ENCODE results near the gene NCOA3.

The NCOA3 gene

GRCh38 chr20:47480705-47481104 is 21.0 kb upstream of the NCOA3 start:
- Histone ChIP-seq H3K4me2 (ENCODE audit: low read depth, low read length, poor library complexity, severe bottlenecking) (no peak overlapping the region), H3K36me3 (ENCODE audit: insufficient read depth, low read length) (no peaks in the 10 kb centered on the region), H3K9me2 (replicated peaks; ENCODE audit: low read depth, low read length) (no peaks in the 10 kb centered on the region), H3K9me3 (ENCODE audit: insufficient read depth, low read depth, low read length) (no peaks in the 10 kb centered on the region), H3K4me1 (ENCODE audit: insufficient read depth, low read length, poor library complexity, severe bottlenecking) (no peaks in the 10 kb centered on the region), H3K4me3 (ENCODE audit: low read length, poor library complexity, severe bottlenecking) (no peak overlapping the region), H4K20me1 (ENCODE audit: insufficient read depth, low read length, poor library complexity, severe bottlenecking) (no peaks in the 10 kb centered on the region), H3K27me3 (ENCODE audit: insufficient read depth, low read length, poor library complexity, severe bottlenecking) (no peaks in the 10 kb centered on the region), H3F3A (ENCODE audit: low read depth) (no peaks in the 10 kb centered on the region), H2AFZ (ENCODE audit: low read length) (no peak overlapping the region), H3K9ac (ENCODE audit: low read depth, low read length, poor library complexity, severe bottlenecking) (no peak overlapping the region), H3K79me2 (ENCODE audit: insufficient read depth, low read length) (no peaks in the 10 kb centered on the region)
- TF ChIP-seq CTCF (conservative IDR thresholded peaks at IDR 0.05; ENCODE audit: low read length) (no peak), EZH2phosphoT487 (IDR thresholded peaks at IDR 0.05; ENCODE audit: borderline replicate concordance) (no peak)

- H3K4me2 ChIP-seq (ENCODE audit: low read depth, low read length, poor library complexity, severe bottlenecking), result no peak overlapping the region
- no peak overlapping the region for H3K9ac ChIP-seq (ENCODE audit: low read depth, low read length, poor library complexity, severe bottlenecking)
Measured at GRCh38 chr20:47481330-47482216, 20.1 kb upstream of the NCOA3 start.

GRCh38 chr20:47482705-47483104 is 19.0 kb upstream of the NCOA3 start:
- no peaks in the 10 kb centered on the region for H3K9me2 ChIP-seq (replicated peaks; ENCODE audit: low read depth, low read length)
- H3K36me3 ChIP-seq (ENCODE audit: insufficient read depth, low read length), result no peaks in the 10 kb centered on the region
- H4K20me1 ChIP-seq (ENCODE audit: insufficient read depth, low read length, poor library complexity, severe bottlenecking), result no peaks in the 10 kb centered on the region
- H3K4me3 ChIP-seq (ENCODE audit: low read length, poor library complexity, severe bottlenecking), result no peak overlapping the region
- no peaks in the 10 kb centered on the region for H3K27me3 ChIP-seq (ENCODE audit: insufficient read depth, low read length, poor library complexity, severe bottlenecking)
- no peaks in the 10 kb centered on the region for H3F3A ChIP-seq (ENCODE audit: low read depth)
- H2AFZ ChIP-seq (ENCODE audit: low read length), result no peak overlapping the region
- no peaks in the 10 kb centered on the region for H3K79me2 ChIP-seq (ENCODE audit: insufficient read depth, low read length)
- no peak for TF ChIP-seq CTCF (conservative IDR thresholded peaks at IDR 0.05; ENCODE audit: low read length)
- no peak for TF ChIP-seq EZH2phosphoT487 (IDR thresholded peaks at IDR 0.05; ENCODE audit: borderline replicate concordance)
- peaks cover 5% of the 10 kb centered on the region for H3K4me1 ChIP-seq (ENCODE audit: insufficient read depth, low read length, poor library complexity, severe bottlenecking)
- H3K9me3 ChIP-seq (ENCODE audit: insufficient read depth, low read depth, low read length), result no peaks in the 10 kb centered on the region
- no peak overlapping the region for H3K4me2 ChIP-seq (ENCODE audit: low read depth, low read length, poor library complexity, severe bottlenecking)
- no peak overlapping the region for H3K9ac ChIP-seq (ENCODE audit: low read depth, low read length, poor library complexity, severe bottlenecking)

More at GRCh38 chr20:47481330-47482216, 20.1 kb upstream of the NCOA3 start:
- no peaks in the 10 kb centered on the region for H3K36me3 ChIP-seq (ENCODE audit: insufficient read depth, low read length)
- no peaks in the 10 kb centered on the region for H4K20me1 ChIP-seq (ENCODE audit: insufficient read depth, low read length, poor library complexity, severe bottlenecking)
- H3K9me2 ChIP-seq (replicated peaks; ENCODE audit: low read depth, low read length), result no peaks in the 10 kb centered on the region
- H3K27me3 ChIP-seq (ENCODE audit: insufficient read depth, low read length, poor library complexity, severe bottlenecking), result no peaks in the 10 kb centered on the region
- no peaks in the 10 kb centered on the region for H3K4me1 ChIP-seq (ENCODE audit: insufficient read depth, low read length, poor library complexity, severe bottlenecking)
- no peak overlapping the region for H2AFZ ChIP-seq (ENCODE audit: low read length)
- no peaks in the 10 kb centered on the region for H3F3A ChIP-seq (ENCODE audit: low read depth)
- no peaks in the 10 kb centered on the region for H3K79me2 ChIP-seq (ENCODE audit: insufficient read depth, low read length)
- no peaks in the 10 kb centered on the region for H3K9me3 ChIP-seq (ENCODE audit: insufficient read depth, low read depth, low read length)
- H3K4me3 ChIP-seq (ENCODE audit: low read length, poor library complexity, severe bottlenecking), result no peak overlapping the region
- no peak for TF ChIP-seq CTCF (conservative IDR thresholded peaks at IDR 0.05; ENCODE audit: low read length)
- TF ChIP-seq EZH2phosphoT487 (IDR thresholded peaks at IDR 0.05; ENCODE audit: borderline replicate concordance), result no peak
